Calu3 (cell line): ENCODE data around the gene IGF2. TPM values are rescaled to one million over a fixed set of nuclear protein-coding genes. Genes with fewer than 3 reads are reported as not detected.

Experiments used
- BruUV-seq: library from RNA; stranded (reverse); fragments of 400-500 nt; replicated peaks from 2 replicates; lab custom pipeline; 2021; lab: Mats Ljungman, UMichigan
- CTCF ChIA-PET: fragments of 300-600 bp; sonication (Branson Sonifier 250); formaldehyde crosslinking; loops from one replicate; lab custom pipeline; 2022; ENCODE audit warnings: antibody characterized with exemption; lab: Charles Lee
- DNase-seq: peaks from one replicate; pipeline ENCODE4 v3.0.0; 2022
- H3K27ac Mint-ChIP-seq: one replicate; pipeline ENCODE4 v1.8.0; 2022; ENCODE audit warnings: mixed read lengths; ENCODE audit not compliant: unreplicated experiment
- H3K27me3 Mint-ChIP-seq: one replicate; pipeline ENCODE4 v1.8.0; 2022; ENCODE audit warnings: mixed read lengths; ENCODE audit not compliant: unreplicated experiment
- H3K36me3 Mint-ChIP-seq: one replicate; pipeline ENCODE4 v1.8.0; 2022; ENCODE audit warnings: mild to moderate bottlenecking, moderate library complexity, mixed read lengths; ENCODE audit not compliant: insufficient read depth, unreplicated experiment
- H3K4me1 Mint-ChIP-seq: one replicate; pipeline ENCODE4 v1.8.0; 2022; ENCODE audit warnings: mild to moderate bottlenecking, low read depth, mixed read lengths; ENCODE audit not compliant: unreplicated experiment
- H3K4me3 Mint-ChIP-seq: one replicate; pipeline ENCODE4 v1.8.0; 2022; ENCODE audit warnings: mild to moderate bottlenecking, low read depth, moderate library complexity, mixed read lengths; ENCODE audit not compliant: unreplicated experiment
- H3K9me3 Mint-ChIP-seq: one replicate; pipeline ENCODE4 v1.8.0; 2022; ENCODE audit warnings: low read depth, mixed read lengths; ENCODE audit not compliant: unreplicated experiment
- CTCF ChIP-seq: fragments of 200-600 bp; IDR thresholded peaks from one replicate; pipeline ENCODE4 v1.8.0; 2022; ENCODE audit warnings: antibody characterized with exemption; ENCODE audit not compliant: unreplicated experiment
- intact Hi-C: fragments of 100-400 bp; cut with micrococcal nuclease; formaldehyde crosslinking; loops from one replicate; pipeline ENCODE4 v1.10.0; 2022; ENCODE audit not compliant: unreplicated experiment
- total RNA-seq: library from RNA; stranded (reverse); gene quantifications from 2 replicates; pipeline ENCODE4 v1.2.3, GENCODE V29; 2022

Gene IGF2
- total RNA-seq, 1 experiment from 2014 or later, result 0.45 TPM

DNA sequence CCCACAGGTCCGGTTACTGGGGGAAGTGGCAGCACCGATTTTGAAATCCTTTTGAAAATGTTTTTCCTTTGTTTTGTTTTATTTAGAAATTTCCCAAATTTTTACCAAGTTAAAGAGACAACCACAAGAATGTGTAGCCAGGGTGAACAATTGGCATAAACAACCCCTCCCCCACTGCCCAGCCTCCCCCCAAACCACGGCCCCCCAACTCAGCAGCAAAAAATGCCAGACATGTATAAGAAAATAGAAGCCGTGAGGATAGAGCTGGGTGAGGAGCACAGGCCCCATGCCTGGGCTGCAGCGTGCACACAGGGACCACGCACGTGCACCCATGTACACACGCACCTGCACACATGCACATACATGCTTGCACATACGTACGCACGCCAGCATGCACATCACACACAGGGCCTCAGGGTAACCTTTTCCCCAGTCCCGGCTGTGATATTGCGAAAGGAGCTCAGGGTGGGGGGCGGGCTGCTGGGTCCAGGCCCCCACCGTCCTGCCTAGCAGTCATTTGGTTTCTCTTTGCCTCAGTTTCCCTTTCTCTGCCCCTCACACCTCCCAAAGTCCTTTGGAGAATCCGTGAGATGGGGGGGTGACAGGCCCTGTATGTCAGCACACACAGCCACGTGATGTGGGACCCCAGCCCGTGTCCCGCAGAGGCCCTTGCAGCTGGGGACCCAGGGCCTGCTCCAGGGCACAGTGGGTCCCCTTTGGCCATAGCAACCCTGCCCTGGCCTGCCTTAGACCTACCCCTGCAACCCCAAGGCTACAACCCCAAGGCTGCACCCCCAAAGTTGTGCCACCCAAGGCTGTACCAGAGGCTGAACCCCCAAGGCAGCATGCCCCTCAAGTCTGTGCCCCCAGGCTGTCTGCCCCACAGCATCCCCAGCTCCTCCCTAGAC is 42.9 kb downstream of the IGF2 start:
- H3K36me3 Mint-ChIP-seq, result no peaks in the 10 kb centered on the region

GRCh38 chr11:2095542-2095941 is 43.6 kb downstream of the IGF2 start:
- intact Hi-C loops, result no loop called here
- no peak for DNase-seq
- BruUV-seq, result no TSS peak

More for the DNA sequence above, 42.9 kb downstream of the IGF2 start:
- H3K27me3 Mint-ChIP-seq, result peaks cover 12% of the 10 kb centered on the region
- CTCF ChIA-PET, result interaction anchor here (0.6 kb wide), 1 partner anchor 466 kb away, joined by 3 read pairs; no protein-coding TSS in a partner anchor
- H3K27ac Mint-ChIP-seq, result no peak overlapping the region
- TF ChIP-seq CTCF, result no peak
- no peak overlapping the region for H3K4me3 Mint-ChIP-seq
- no TSS peak for BruUV-seq
- H3K9me3 Mint-ChIP-seq, result no peaks in the 10 kb centered on the region
- intact Hi-C loops, result no loop called here
- no peak for DNase-seq
- peaks cover 30% of the 10 kb centered on the region for H3K4me1 Mint-ChIP-seq

DNA sequence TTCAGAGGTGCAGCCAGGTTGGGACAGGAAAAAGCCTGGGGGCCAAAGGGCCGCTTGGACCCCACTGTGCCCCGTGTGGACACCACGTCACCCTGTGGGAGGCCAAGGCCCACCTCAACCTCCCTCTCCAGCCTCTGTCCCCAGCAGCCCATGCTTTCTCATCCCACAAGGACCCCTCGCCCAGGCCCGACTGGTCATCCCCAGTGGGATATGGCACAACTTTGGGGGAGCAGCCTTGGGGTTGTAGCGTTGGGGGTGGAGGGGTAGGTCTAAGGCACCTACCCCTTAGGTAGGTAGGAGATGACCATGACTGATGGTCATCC is 44.0 kb downstream of the IGF2 start:
- BruUV-seq, result no TSS peak
- Mint-ChIP-seq H3K27ac (no peak overlapping the region), H3K27me3 (peaks cover 12% of the 10 kb centered on the region), H3K4me1 (peaks cover 27% of the 10 kb centered on the region), H3K36me3 (no peaks in the 10 kb centered on the region), H3K4me3 (no peak overlapping the region), H3K9me3 (no peaks in the 10 kb centered on the region)
- CTCF ChIA-PET, result interaction anchor here (0.6 kb wide), 1 partner anchor 549 kb away, joined by 3 read pairs; no protein-coding TSS in a partner anchor
- no peak for DNase-seq
- no peak for TF ChIP-seq CTCF
- intact Hi-C loops, result no loop called here

More at GRCh38 chr11:2095542-2095941, 43.6 kb downstream of the IGF2 start:
- CTCF ChIA-PET, result interaction anchor here (0.6 kb wide), 1 partner anchor 550 kb away, joined by 3 read pairs; no protein-coding TSS in a partner anchor
- Mint-ChIP-seq H3K36me3 (no peaks in the 10 kb centered on the region), H3K4me3 (no peak overlapping the region), H3K4me1 (peaks cover 30% of the 10 kb centered on the region), H3K27me3 (peaks cover 12% of the 10 kb centered on the region), H3K9me3 (no peaks in the 10 kb centered on the region), H3K27ac (no peak overlapping the region)
- TF ChIP-seq CTCF, result no peak

GRCh38 chr11:2094354-2095197 is 44.6 kb downstream of the IGF2 start:
- Mint-ChIP-seq H3K27ac (no peak overlapping the region), H3K4me1 (peaks cover 21% of the 10 kb centered on the region), H3K4me3 (no peak overlapping the region), H3K27me3 (peaks cover 12% of the 10 kb centered on the region), H3K9me3 (no peaks in the 10 kb centered on the region), H3K36me3 (no peaks in the 10 kb centered on the region)
- BruUV-seq, result no TSS peak
- TF ChIP-seq CTCF, result no peak
- intact Hi-C loops, result loop anchor here (5.0 kb wide), 1 partner anchor 187 kb away; no protein-coding TSS in a partner anchor
- CTCF ChIA-PET, result no interaction called here
- no peak for DNase-seq
